Gastroesophageal sphincter (tissue), 3 donors: ENCODE results near the gene ATRIP.
A peak's percentile ranks its signal among the peaks of the same experiment; 100 is the strongest.

Experiments used
- CTCF ChIP-seq, 4 experiments: fragments of 200-600 bp in 2 of 4; fragments of 450-650 bp in 2 of 4; sonication (generic) in 1 of 4; IDR thresholded peaks; one replicate each; pipeline ENCODE4 v1.5.1; 2017 to 2019; ENCODE audit warnings: antibody characterized with exemption in 4 of 4, mild to moderate bottlenecking in 2 of 4, moderate library complexity in 2 of 4
- POLR2AphosphoS5 ChIP-seq: sonication (generic); formaldehyde crosslinking; IDR thresholded peaks from one replicate; pipeline ENCODE4 v1.6.1; 2017; ENCODE audit warnings: antibody characterized with exemption

- TF ChIP-seq POLR2AphosphoS5 (no peak), CTCF (IDR thresholded peaks at IDR 0.05) (peak in 3 of 4 experiments; percentile 89 to 90 (median 89))
Observed at GRCh38 chr3:48400824-48401433, 45.6 kb upstream of the ATRIP start.
